NCI-H2029 (cell line): ENCODE data around the gene MEN1.
A peak's percentile ranks its signal among the peaks of the same experiment; 100 is the strongest.

Source experiments
- DNase-seq: peaks from one replicate; lab custom pipeline; 2025; lab: John Stamatoyannopoulos, UW

Gene MEN1

GRCh38 chr11:64784813-64785581, 25.4 kb downstream of the MEN1 start:
- no peak for DNase-seq

GRCh38 chr11:64778473-64779298, 31.7 kb downstream of the MEN1 start, which contains the start of gene SF1:
Gene SF1 (minus strand): TSS chr11:64778542. CDS start chr11:64778392, 150 bp downstream.
- peak; percentile 100 for DNase-seq

- no peak for DNase-seq
These were observed 32.2 kb downstream of the MEN1 start for GRCh38 chr11:64778223-64778472.

DNA sequence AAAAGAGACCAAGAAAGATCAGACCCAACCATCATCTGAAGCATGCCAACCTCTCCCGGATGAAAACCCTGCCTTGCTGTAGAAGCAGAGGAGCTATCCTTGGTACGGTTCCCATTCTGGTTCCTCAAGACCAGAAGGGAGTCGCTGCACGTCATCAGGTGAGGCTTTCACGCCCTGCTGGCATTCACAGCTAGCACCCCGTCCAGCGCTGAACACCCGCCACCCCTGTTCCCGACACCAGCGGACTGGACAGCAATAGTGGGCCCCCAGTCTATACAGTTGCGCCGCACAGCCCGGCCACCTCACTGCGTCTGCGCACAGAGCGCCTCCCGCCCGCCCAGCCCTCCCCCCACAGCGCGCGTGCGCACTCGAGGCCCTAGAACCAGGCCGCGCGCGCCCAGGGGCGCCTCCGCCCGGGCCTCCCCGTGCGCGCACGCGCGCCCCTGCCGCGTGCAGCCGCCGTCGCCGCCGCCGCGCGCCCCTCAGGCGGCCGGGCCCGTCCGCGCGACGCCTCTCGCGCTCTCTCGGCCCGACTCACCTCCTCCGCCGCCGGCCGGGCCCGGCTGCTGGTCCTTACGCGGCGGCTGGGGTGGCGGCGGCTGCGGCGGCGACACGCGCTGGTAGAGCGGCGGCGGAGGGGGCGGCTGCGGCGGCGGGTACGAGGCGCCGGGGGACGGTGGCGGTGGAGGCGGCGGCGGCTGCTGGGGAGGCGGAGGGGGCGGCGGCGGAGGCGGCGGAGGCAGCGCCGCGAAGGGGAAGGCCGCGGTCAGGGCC, 32.7 kb downstream of the MEN1 start:
- DNase-seq: peak; percentile 72

GRCh38 chr11:64776875-64777274, 33.5 kb downstream of the MEN1 start:
- no peak for DNase-seq

GRCh38 chr11:64776425-64776824, 33.9 kb downstream of the MEN1 start:
- DNase-seq: no peak

DNA sequence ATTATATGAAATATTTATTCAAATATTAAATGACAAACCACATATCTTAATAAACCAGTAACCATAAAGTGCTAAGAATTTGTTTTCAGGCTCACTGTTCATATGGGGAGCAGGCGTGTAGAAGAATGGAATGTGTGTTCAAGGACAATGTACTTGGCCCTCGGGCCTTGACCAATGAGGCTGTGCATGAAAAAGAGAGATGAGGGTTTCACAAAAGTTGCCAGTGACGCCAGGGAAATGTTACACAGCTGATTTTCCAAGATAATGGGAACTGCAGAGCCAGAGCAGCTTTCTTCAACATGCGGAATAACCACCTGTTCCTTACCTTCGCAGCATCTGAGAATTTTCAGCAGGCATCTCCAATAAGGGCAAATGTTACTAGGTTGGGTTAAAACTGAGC, 36.2 kb downstream of the MEN1 start:
- DNase-seq: no peak

- DNase-seq: no peak
These were observed 37.9 kb downstream of the MEN1 start for GRCh38 chr11:64772303-64773018.

DNA sequence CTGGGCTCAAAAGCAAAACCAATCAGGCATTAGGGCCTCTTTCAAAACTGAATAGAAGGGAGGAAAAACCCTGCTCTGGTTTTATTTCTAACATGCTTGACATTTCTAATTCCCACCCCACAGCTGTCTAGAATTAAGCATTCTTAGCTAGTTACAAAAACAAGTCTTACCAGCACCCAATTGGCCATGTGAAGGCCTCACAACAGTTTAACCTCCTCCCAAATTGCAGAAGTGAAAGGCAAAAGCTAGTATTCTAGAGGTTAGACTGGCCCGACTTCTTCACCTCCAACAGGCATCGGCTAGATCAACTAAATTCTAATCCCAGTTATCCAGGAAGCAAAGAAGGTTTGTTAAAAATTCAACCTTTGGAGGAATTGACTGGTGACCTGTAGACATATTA, 38.5 kb downstream of the MEN1 start:
- DNase-seq: no peak

DNA sequence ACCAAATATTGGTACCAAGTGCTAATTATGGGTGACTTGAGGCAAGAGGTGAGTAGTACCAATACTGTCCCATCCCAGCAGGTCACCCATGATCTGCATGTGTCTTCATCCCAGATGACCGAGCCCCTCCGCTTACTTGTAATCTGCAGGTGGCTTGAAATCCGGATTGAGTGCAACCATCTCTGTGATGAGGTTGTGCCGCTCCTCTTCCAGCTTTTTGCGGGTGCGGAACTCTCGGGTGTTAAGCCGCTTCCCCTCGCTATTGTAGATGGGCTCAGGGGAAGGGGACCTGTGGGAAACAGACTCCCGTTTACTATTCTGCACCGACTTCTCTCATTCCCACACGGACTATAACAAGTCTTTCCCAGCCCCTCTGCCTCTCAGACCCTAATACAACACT, 40.2 kb downstream of the MEN1 start:
- DNase-seq: no peak

GRCh38 chr11:64769283-64769682, 41.1 kb downstream of the MEN1 start:
- DNase-seq: no peak

- DNase-seq: no peak
These were observed 42.1 kb downstream of the MEN1 start for GRCh38 chr11:64768300-64768694.

GRCh38 chr11:64767344-64768299, 42.7 kb downstream of the MEN1 start:
- DNase-seq: peak; percentile 26

GRCh38 chr11:64766881-64767280, 43.5 kb downstream of the MEN1 start:
- DNase-seq: no peak

DNA sequence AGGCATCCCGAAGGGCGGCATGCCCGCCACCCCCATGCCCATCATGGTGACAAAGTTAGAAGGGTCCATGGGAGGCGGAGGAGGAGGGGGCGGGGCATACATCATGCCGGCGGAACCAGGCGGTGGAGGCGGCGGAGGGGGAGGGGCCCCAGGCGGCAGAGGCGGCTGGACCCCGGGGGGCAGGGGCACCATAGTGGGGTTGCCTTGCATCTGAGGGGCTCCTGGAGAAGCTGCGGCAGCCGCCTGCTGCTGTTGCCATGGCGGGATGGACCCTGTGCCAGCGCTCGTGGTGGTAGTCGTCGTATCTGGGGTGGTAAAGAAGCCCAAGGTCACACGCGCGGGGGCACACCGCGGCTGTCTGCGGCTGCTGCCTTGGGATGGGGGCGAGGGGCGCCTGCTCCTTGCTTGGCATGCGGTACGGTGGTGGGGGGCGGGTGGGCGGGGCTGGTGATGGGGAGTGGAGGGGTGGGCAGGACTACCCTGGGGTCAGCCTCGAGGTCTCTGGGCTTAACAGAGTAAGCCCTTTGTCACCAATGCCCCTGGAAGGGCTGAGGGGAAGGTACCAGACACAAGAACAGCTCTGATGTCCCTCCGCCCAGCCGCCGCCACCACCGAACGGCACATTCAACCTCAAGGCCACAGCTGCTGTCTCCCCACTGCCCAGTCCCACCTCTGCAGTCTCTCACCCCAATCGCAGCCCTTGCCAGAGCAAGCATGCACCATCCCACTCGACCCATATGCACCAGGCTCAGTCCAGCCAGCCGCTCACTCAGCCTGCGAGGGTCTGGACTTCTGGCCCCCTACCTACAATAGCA, 44.3 kb downstream of the MEN1 start:
- DNase-seq: no peak

GRCh38 chr11:64765291-64765850, 45.0 kb downstream of the MEN1 start:
- no peak for DNase-seq

- DNase-seq: no peak
These were observed 45.6 kb downstream of the MEN1 start for GRCh38 chr11:64764753-64765152.

DNA sequence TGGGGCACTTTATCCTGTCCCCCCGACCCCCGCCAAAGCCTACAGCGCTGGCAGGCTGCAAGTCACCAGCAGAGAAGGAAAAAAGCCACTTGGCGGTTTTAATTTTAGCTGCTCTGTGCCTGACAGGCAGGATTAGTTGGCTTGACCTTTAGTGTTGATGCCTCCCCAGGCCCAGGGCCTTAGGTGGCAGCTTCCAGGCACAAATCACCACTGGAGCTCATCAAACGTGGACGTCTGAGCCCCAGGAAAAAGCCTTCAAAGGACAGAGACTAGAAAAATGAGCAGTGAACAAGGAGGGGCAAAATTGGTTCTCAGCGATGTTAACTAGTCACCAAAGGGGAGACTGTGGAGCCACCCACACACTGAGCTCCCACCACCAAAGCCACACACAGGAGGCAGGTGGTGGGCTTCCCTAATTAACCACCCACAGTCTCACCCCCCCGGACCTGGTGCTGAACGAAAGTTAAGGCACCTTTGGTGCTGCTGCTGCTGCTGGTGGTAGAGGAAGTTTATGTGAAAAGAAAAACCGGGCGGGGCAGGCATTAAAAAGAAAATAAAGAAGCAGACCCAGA, 46.2 kb downstream of the MEN1 start:
- no peak for DNase-seq

DNA sequence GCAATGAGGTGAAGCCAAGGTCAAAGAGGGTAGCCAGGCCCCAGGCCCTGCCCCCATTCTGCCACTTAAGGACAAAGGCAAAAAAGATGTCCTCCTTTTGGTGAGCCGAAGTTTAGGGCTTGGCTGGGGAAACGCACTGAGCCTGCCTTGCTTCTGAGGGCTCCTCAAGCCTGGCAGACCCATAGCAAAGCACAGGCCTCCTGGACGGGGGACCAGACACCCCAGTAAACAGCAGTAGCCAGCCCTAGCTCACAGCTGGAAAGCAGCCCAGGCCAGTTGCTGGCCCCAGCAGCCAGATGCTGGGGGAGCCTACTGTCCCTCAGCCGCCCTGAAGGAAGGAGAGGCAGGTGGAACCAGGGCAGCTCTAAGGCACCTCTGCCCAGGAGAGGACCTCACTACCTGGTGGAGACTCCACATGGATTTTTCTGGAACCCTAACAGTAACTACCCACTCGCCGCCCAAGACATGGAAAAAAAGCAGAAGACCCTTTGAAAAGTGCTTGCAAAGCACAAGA, 46.8 kb downstream of the MEN1 start:
- DNase-seq: no peak
